ENCODE measurements around the gene DHRS12. TPM values are rescaled to one million over a fixed set of nuclear protein-coding genes. Genes with fewer than 3 reads are reported as not detected.

Gene DHRS12
- total RNA-seq, 4 donors from 2014 or later, result 4.7 to 11.3 (median 7.9) TPM

DNA sequence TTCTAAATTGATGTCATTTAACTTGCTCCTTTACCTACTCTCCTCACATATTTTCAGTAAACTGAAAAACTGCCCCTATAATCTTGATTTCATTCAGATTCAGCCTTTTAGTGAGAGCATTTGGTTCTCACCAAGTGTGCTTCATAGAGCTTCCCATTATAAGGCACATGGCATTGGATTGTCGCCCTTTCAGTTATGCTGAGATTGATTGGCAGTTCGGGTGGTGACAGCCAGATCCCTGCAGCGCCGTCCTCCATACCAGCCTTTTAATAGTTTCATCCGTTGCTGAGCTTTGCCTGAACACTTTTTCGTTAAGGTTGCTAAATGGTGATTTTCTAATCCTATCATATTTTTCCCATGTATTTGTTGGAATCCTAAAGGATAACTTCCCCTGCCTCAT lies 80.4 kb downstream of the DHRS12 start:
- peaks cover 0 to 28% (median 0%) of the 10 kb centered on the region in 3 donors for H3K4me1 ChIP-seq
- 89 to 95% methylated on average over 6 of the region's 6 CpGs for whole genome bisulfite sequencing, 2 donors
- no peaks in the 10 kb centered on the region for H3K9me3 ChIP-seq
- H3K36me3 ChIP-seq, result peaks cover 0 to 43% (median 0%) of the 10 kb centered on the region in 3 donors
- intact Hi-C loops (cut with DNase I), result no loop called here
- H3K27ac ChIP-seq, result no peak overlapping the region
- no peak for DNase-seq
- H3K27me3 ChIP-seq, result no peaks in the 10 kb centered on the region
- TF ChIP-seq, protein P1, sequence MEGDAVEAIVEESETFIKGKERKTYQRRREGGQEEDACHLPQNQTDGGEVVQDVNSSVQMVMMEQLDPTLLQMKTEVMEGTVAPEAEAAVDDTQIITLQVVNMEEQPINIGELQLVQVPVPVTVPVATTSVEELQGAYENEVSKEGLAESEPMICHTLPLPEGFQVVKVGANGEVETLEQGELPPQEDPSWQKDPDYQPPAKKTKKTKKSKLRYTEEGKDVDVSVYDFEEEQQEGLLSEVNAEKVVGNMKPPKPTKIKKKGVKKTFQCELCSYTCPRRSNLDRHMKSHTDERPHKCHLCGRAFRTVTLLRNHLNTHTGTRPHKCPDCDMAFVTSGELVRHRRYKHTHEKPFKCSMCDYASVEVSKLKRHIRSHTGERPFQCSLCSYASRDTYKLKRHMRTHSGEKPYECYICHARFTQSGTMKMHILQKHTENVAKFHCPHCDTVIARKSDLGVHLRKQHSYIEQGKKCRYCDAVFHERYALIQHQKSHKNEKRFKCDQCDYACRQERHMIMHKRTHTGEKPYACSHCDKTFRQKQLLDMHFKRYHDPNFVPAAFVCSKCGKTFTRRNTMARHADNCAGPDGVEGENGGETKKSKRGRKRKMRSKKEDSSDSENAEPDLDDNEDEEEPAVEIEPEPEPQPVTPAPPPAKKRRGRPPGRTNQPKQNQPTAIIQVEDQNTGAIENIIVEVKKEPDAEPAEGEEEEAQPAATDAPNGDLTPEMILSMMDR (IDR thresholded peaks at IDR 0.05), result no peak
- no peak for TF ChIP-seq POLR2A (IDR thresholded peaks at IDR 0.05)
- H3K4me3 ChIP-seq, result no peak overlapping the region

DNA sequence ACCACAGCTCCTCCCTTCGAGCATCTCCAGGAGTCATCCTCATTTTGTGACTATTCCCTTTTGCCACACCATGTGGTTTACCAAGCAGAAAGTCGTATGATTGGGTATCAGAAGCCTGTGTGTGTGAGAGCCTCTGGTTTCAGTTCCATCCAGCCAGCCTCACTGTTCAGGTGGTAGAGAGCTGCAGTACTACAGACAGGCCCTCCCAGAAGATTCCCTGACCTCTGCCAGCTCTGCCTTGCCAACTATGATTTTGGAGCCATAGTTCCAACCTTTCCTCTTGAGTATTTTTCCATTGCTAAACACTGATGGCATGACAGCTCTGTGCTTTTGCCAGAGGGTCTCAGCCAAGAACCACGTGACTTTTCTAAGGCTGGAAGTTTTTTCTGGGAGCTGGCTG lies 82.5 kb downstream of the DHRS12 start:
- intact Hi-C loops (cut with DNase I), result no loop called here
- H3K27me3 ChIP-seq, result no peaks in the 10 kb centered on the region

DNA sequence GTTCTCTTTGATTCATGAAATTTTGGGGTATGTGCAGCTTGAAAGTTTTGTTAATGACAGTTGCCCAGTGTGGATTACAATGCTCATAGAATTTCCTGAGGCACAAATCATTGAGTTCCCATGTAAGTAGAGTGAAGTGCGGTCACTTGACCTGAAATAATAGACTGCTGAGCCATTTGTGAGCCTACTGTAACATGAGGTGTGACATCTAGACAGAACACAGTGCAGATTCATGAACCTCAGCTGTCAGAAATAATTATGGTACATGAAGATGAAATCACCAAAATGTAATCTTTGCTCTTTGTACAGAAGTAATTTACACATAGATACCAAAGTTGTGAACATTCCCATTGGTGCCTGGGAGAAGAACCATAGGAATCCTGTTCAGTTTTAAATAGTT lies 84.6 kb downstream of the DHRS12 start:
- no peaks in the 10 kb centered on the region for H3K9me3 ChIP-seq
- intact Hi-C loops (cut with DNase I), result no loop called here
- no peaks in the 10 kb centered on the region for H3K27me3 ChIP-seq
- no peak overlapping the region for H3K4me3 ChIP-seq
- TF ChIP-seq, protein P1 (IDR thresholded peaks at IDR 0.05), result no peak
- TF ChIP-seq POLR2A (IDR thresholded peaks at IDR 0.05), result no peak
- 94 to 100% methylated on average over 1 of the region's 1 CpG for WGBS, 2 donors
- H3K36me3 ChIP-seq, result peaks cover 0 to 21% (median 0%) of the 10 kb centered on the region in 3 donors
- no peak for DNase-seq
- H3K27ac ChIP-seq, result no peak overlapping the region
- peaks cover 0 to 25% (median under 1%) of the 10 kb centered on the region in 3 donors for H3K4me1 ChIP-seq

More for the DNA sequence above, 82.5 kb downstream of the DHRS12 start:
- no peak for TF ChIP-seq POLR2A (IDR thresholded peaks at IDR 0.05)
- TF ChIP-seq, protein P1 (IDR thresholded peaks at IDR 0.05), result no peak
- Histone ChIP-seq H3K36me3 (peaks cover 0 to 32% (median 0%) of the 10 kb centered on the region in 3 donors), H3K9me3 (no peaks in the 10 kb centered on the region), H3K27ac (peak overlapping the region in 2 of 4 donors; percentile 24 to 30), H3K4me1 (peaks cover 0 to 17% (median 0%) of the 10 kb centered on the region in 3 donors), H3K4me3 (no peak overlapping the region)
- DNase-seq, result no peak
- 48 to 56% methylated on average over 3 of the region's 3 CpGs for WGBS, 2 donors

Other genes with a start within 250 kb of the DHRS12 start
- gene WDFY2, start 219.7 kb downstream of the DHRS12 start, total RNA-seq, result 10 to 100 TPM in 3 of 4 donors, 1 to 10 TPM in 1; 7.7 to 23.3 (median 18.2) TPM
- gene TMEM272, start 41.0 kb upstream of the DHRS12 start, total RNA-seq, result not detected
- not detected for gene CCDC70, start 57.8 kb upstream of the DHRS12 start, total RNA-seq
- gene ATP7B, start 207.3 kb upstream of the DHRS12 start, total RNA-seq, result 1 to 10 TPM in 3 of 4 donors, under 1 TPM in 1; 0.99 to 3.6 (median 2.6) TPM
- gene ALG11, start 208.2 kb upstream of the DHRS12 start, total RNA-seq, result 10 to 100 TPM; 10.7 to 21.2 (median 14.4) TPM
- gene UTP14C, start 220.5 kb upstream of the DHRS12 start, total RNA-seq, result 10 to 100 TPM in 1 of 4 donors, 1 to 10 TPM in 3; 6.3 to 11.8 (median 8.5) TPM